HL-60 (cell line): ENCODE measurements around the gene SMU1.

Experiments used
- DNase-seq, 2 experiments: peaks; one replicate each; pipeline ENCODE4 v3.0.0-alpha.2; 2010 to 2020; ENCODE audit warnings: low read depth in 1 of 2, low spot score in 1 of 2
- H3K27ac ChIP-seq: fragments of 250-450 bp; sonication (Bioruptor Pico); replicated peaks from 2 replicates; pipeline ENCODE4 v1.5.1; 2020; ENCODE audit warnings: mild to moderate bottlenecking, moderate library complexity
- H3K27me3 ChIP-seq: fragments of 250-450 bp; sonication (Bioruptor Pico); 2 replicates; pipeline ENCODE4 v1.5.1; 2021; ENCODE audit warnings: mild to moderate bottlenecking, moderate library complexity; ENCODE audit not compliant: insufficient read depth, poor library complexity, severe bottlenecking
- H3K4me3 ChIP-seq: replicated peaks from 2 replicates; pipeline ENCODE4 v1.5.1; 2011; ENCODE audit warnings: mild to moderate bottlenecking, control low read depth, low read length; ENCODE audit not compliant: insufficient read depth
- CTCF ChIP-seq: IDR thresholded peaks from one replicate; pipeline ENCODE4 v1.5.1; 2011; ENCODE audit warnings: low read length, control low read depth, inconsistent platforms; ENCODE audit not compliant: insufficient read depth
- GABPA ChIP-seq: IDR thresholded peaks from 2 replicates; pipeline ENCODE4 v1.6.1; 2012; ENCODE audit warnings: low read depth
- POLR2AphosphoS5 ChIP-seq: IDR thresholded peaks from 2 replicates; pipeline ENCODE4 v1.6.1; 2012; ENCODE audit warnings: low read depth
- SPI1 ChIP-seq: IDR thresholded peaks from 2 replicates; pipeline ENCODE4 v1.6.1; 2012; ENCODE audit warnings: low read depth, mild to moderate bottlenecking, borderline replicate concordance
- TF ChIP-seq, protein P1 (sequence below): IDR thresholded peaks from 2 replicates; pipeline ENCODE4 v1.6.1; 2012; ENCODE audit warnings: low read depth; ENCODE audit not compliant: insufficient replicate concordance

Gene SMU1

GRCh38 chr9:32992595-32993238, 83.8 kb downstream of the SMU1 start:
- Histone ChIP-seq H3K27ac (no peak overlapping the region), H3K4me3 (no peak overlapping the region), H3K27me3 (no peaks in the 10 kb centered on the region)
- DNase-seq: peak; percentile 24 to 50
- TF ChIP-seq, protein P1, sequence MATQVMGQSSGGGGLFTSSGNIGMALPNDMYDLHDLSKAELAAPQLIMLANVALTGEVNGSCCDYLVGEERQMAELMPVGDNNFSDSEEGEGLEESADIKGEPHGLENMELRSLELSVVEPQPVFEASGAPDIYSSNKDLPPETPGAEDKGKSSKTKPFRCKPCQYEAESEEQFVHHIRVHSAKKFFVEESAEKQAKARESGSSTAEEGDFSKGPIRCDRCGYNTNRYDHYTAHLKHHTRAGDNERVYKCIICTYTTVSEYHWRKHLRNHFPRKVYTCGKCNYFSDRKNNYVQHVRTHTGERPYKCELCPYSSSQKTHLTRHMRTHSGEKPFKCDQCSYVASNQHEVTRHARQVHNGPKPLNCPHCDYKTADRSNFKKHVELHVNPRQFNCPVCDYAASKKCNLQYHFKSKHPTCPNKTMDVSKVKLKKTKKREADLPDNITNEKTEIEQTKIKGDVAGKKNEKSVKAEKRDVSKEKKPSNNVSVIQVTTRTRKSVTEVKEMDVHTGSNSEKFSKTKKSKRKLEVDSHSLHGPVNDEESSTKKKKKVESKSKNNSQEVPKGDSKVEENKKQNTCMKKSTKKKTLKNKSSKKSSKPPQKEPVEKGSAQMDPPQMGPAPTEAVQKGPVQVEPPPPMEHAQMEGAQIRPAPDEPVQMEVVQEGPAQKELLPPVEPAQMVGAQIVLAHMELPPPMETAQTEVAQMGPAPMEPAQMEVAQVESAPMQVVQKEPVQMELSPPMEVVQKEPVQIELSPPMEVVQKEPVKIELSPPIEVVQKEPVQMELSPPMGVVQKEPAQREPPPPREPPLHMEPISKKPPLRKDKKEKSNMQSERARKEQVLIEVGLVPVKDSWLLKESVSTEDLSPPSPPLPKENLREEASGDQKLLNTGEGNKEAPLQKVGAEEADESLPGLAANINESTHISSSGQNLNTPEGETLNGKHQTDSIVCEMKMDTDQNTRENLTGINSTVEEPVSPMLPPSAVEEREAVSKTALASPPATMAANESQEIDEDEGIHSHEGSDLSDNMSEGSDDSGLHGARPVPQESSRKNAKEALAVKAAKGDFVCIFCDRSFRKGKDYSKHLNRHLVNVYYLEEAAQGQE: no peak
- TF ChIP-seq SPI1: no peak
- TF ChIP-seq POLR2AphosphoS5: no peak
- TF ChIP-seq GABPA: no peak
- TF ChIP-seq CTCF: no peak

- Histone ChIP-seq H3K27ac (no peak overlapping the region), H3K4me3 (no peak overlapping the region), H3K27me3 (no peaks in the 10 kb centered on the region)
- TF ChIP-seq SPI1 (no peak), GABPA (no peak), POLR2AphosphoS5 (no peak), CTCF (no peak)
- TF ChIP-seq, protein P1: no peak
- DNase-seq: no peak
Observed at GRCh38 chr9:32991897-32992594, 84.4 kb downstream of the SMU1 start.
